ENCODE data around the gene STT3B.

Gene STT3B

DNA sequence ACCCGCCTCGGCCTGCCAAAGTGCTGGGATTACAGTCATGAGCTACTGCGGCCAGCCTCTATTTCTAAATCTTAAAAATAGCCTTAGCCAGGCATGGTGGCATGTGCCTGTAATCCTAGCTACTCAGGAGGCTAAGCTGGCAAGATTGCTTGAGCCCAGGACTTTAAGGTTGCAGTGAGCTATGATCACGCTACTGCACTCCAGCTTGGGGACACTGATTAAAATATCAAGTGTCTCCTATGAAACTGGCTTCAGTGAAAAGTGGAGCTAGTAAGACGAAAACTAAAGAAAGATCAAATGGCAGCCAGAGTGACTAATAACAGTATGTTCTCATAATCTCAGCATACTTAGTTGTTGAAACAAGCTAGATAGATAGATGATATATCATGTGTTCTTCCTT lies 112.5 kb downstream of the STT3B start:
- Histone ChIP-seq H3K4me1 (ENCODE audit: control insufficient read depth, insufficient read depth, low read length) (no peaks in the 10 kb centered on the region), H3K9me3 (ENCODE audit: control insufficient read depth in 2 of 2, low read length in 2 of 2) (no peaks in the 10 kb centered on the region), H3K9ac (ENCODE audit: low read length in 2 of 2) (no peak overlapping the region), H3K27me3 (ENCODE audit: control insufficient read depth in 1 of 2, insufficient read depth in 2 of 2, low read length in 2 of 2) (no peaks in the 10 kb centered on the region), H3K4me3 (ENCODE audit: low read length in 2 of 2) (no peak overlapping the region), H3K27ac (ENCODE audit: low read length) (no peak overlapping the region), H3K36me3 (ENCODE audit: control insufficient read depth in 2 of 2, insufficient read depth in 2 of 2, low read length in 2 of 2) (peaks cover 0 to 4% of the 10 kb centered on the region in 2 donors)

DNA sequence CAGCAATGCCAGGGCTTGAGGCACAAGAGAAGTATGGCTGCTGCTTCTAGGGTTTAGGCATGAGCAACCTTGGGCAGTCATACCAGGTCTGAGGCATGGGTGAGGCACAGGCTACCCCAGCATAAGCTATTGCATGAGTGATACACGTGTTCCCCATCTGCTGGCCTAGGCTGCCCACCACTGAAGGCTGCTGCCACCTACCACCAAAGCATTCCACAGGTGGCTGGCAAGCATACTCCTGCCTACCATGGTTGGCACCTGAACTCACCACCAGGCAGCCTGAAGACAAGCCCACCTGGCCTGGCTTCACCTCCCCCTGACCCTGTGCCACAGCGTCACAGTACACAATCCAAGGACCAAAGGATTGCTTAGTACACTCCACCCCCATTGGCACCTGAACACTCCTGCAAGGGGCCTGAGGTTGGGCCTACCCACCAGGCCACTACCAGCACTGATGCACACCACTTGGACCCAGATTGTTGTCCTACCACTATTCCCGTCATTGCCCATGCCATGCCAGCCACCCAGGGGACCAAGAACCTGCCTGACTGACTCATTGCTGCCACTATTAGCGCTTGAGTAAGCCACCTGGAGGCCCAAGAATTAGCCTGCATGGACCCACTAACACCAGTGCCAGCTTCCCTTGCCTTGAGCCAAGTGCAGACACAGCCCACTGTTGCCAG lies 115.7 kb downstream of the STT3B start:
- H3K4me3 ChIP-seq (ENCODE audit: low read length in 2 of 2), result no peak overlapping the region

DNA sequence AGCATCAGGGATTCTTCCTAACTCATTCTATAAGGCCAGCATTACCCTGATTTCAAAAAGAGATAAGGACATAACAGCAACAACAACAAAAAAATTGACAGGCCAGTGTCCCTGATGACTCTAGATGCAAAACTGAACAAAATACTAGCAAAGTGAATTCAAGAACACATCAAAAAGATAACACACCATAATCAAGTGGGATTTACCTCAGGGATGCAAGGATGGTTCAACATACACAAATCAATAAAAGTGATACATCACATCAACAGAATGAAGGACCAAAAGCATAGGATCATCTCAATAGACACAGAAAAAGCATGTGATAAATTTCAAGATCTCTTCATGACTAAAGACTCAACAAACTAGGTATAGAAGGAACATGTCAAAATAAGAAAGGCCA lies 119.6 kb downstream of the STT3B start:
- H3K27ac ChIP-seq (ENCODE audit: low read length), result no peak overlapping the region
- H3K9me3 ChIP-seq (ENCODE audit: control insufficient read depth in 2 of 2, low read length in 2 of 2), result peaks cover 9 to 14% of the 10 kb centered on the region in 2 donors
- no peak overlapping the region for H3K4me3 ChIP-seq (ENCODE audit: low read length in 2 of 2)

More for the DNA sequence above, 115.7 kb downstream of the STT3B start:
- Histone ChIP-seq H3K4me1 (ENCODE audit: control insufficient read depth, insufficient read depth, low read length) (no peaks in the 10 kb centered on the region), H3K27me3 (ENCODE audit: control insufficient read depth in 1 of 2, insufficient read depth in 2 of 2, low read length in 2 of 2) (no peaks in the 10 kb centered on the region), H3K9ac (ENCODE audit: low read length in 2 of 2) (no peak overlapping the region), H3K9me3 (ENCODE audit: control insufficient read depth in 2 of 2, low read length in 2 of 2) (peaks cover 1 to 2% of the 10 kb centered on the region in 2 donors), H3K36me3 (ENCODE audit: control insufficient read depth in 2 of 2, insufficient read depth in 2 of 2, low read length in 2 of 2) (peaks cover 0 to 4% of the 10 kb centered on the region in 2 donors), H3K27ac (ENCODE audit: low read length) (no peak overlapping the region)

DNA sequence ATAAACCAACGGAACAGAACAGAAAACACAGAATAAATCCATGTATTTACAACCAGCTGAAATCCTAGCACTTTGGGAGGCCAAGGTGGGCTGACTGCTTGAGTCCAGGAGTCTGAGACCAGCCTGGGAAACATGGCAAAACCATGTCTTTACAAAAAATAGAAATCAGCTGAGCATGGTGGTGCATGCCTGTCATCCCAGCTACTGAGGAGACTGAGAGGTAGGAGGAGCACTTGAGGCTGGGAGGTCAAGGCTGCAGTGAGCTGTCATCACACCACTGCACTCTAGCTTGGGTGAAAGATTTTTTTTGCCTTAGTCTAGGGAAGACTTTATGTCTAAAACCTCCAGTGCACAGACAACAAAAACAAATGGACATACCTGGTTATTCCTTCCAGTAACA lies 120.7 kb downstream of the STT3B start:
- Histone ChIP-seq H3K9me3 (ENCODE audit: control insufficient read depth in 2 of 2, low read length in 2 of 2) (peaks cover 9 to 14% of the 10 kb centered on the region in 2 donors), H3K27ac (ENCODE audit: low read length) (no peak overlapping the region), H3K4me1 (ENCODE audit: control insufficient read depth, insufficient read depth, low read length) (no peaks in the 10 kb centered on the region), H3K36me3 (ENCODE audit: control insufficient read depth in 2 of 2, insufficient read depth in 2 of 2, low read length in 2 of 2) (no peaks in the 10 kb centered on the region), H3K9ac (ENCODE audit: low read length in 2 of 2) (no peak overlapping the region), H3K27me3 (ENCODE audit: control insufficient read depth in 1 of 2, insufficient read depth in 2 of 2, low read length in 2 of 2) (no peaks in the 10 kb centered on the region), H3K4me3 (ENCODE audit: low read length in 2 of 2) (no peak overlapping the region)

More for the DNA sequence above, 119.6 kb downstream of the STT3B start:
- H3K9ac ChIP-seq (ENCODE audit: low read length in 2 of 2), result no peak overlapping the region
- no peaks in the 10 kb centered on the region for H3K27me3 ChIP-seq (ENCODE audit: control insufficient read depth in 1 of 2, insufficient read depth in 2 of 2, low read length in 2 of 2)
- no peaks in the 10 kb centered on the region for H3K36me3 ChIP-seq (ENCODE audit: control insufficient read depth in 2 of 2, insufficient read depth in 2 of 2, low read length in 2 of 2)
- H3K4me1 ChIP-seq (ENCODE audit: control insufficient read depth, insufficient read depth, low read length), result no peaks in the 10 kb centered on the region

DNA sequence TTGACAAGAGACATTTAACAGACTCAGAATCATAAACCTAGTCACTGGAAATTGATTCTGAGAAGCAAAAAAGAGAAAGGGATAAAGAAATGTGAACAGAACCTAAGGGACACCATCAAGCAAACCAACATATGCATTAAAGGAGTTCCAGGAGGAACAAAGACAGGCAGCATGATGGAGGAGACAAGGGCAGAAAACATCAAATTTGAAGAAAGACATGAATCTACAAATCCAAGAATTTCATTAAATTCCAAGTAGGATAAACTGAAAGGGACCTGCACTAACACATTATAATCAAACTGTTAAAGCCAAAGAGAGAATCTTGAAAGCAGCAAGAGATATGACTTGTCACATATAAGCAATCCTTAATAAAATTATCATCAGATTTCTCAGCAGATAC lies 122.3 kb downstream of the STT3B start:
- Histone ChIP-seq H3K27me3 (ENCODE audit: control insufficient read depth in 1 of 2, insufficient read depth in 2 of 2, low read length in 2 of 2) (no peaks in the 10 kb centered on the region), H3K4me3 (ENCODE audit: low read length in 2 of 2) (no peak overlapping the region), H3K9me3 (ENCODE audit: control insufficient read depth in 2 of 2, low read length in 2 of 2) (peaks cover 9 to 14% of the 10 kb centered on the region in 2 donors), H3K27ac (ENCODE audit: low read length) (no peak overlapping the region), H3K4me1 (ENCODE audit: control insufficient read depth, insufficient read depth, low read length) (no peaks in the 10 kb centered on the region), H3K9ac (ENCODE audit: low read length in 2 of 2) (no peak overlapping the region), H3K36me3 (ENCODE audit: control insufficient read depth in 2 of 2, insufficient read depth in 2 of 2, low read length in 2 of 2) (no peaks in the 10 kb centered on the region)

- no peaks in the 10 kb centered on the region for H3K36me3 ChIP-seq (ENCODE audit: control insufficient read depth in 2 of 2, insufficient read depth in 2 of 2, low read length in 2 of 2)
- no peaks in the 10 kb centered on the region for H3K4me1 ChIP-seq (ENCODE audit: control insufficient read depth, insufficient read depth, low read length)
- peaks cover 5 to 7% of the 10 kb centered on the region in 2 donors for H3K9me3 ChIP-seq (ENCODE audit: control insufficient read depth in 2 of 2, low read length in 2 of 2)
- no peak overlapping the region for H3K27ac ChIP-seq (ENCODE audit: low read length)
- no peak overlapping the region for H3K9ac ChIP-seq (ENCODE audit: low read length in 2 of 2)
- H3K27me3 ChIP-seq (ENCODE audit: control insufficient read depth in 1 of 2, insufficient read depth in 2 of 2, low read length in 2 of 2), result no peaks in the 10 kb centered on the region
- H3K4me3 ChIP-seq (ENCODE audit: low read length in 2 of 2), result no peak overlapping the region
These were observed 126.5 kb downstream of the STT3B start for GRCh38 chr3:31659246-31659645.

DNA sequence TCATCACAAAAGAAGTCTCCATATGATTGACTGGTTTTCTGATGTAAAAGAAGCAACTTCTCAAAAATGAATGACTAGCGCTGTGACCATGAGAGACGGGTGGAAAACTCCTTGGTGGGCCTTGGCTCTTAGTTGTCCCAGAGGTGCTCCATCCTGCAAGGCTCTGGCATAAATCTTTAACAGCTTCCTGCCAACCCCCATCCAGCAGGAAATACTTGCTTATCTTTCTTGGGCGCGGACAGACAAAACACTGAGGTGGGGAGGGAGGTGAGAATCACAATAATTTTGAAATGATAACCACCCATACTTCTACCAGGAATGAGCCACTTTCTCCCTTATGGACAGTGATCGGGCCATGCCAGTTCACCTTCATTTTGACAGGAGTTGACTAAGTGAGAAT lies 128.6 kb downstream of the STT3B start:
- no peak overlapping the region for H3K9ac ChIP-seq (ENCODE audit: low read length in 2 of 2)
- H3K4me3 ChIP-seq (ENCODE audit: low read length in 2 of 2), result no peak overlapping the region
- H3K27ac ChIP-seq (ENCODE audit: low read length), result no peak overlapping the region
- H3K36me3 ChIP-seq (ENCODE audit: control insufficient read depth in 2 of 2, insufficient read depth in 2 of 2, low read length in 2 of 2), result no peaks in the 10 kb centered on the region
- H3K9me3 ChIP-seq (ENCODE audit: control insufficient read depth in 2 of 2, low read length in 2 of 2), result no peaks in the 10 kb centered on the region
- H3K4me1 ChIP-seq (ENCODE audit: control insufficient read depth, insufficient read depth, low read length), result no peaks in the 10 kb centered on the region
- H3K27me3 ChIP-seq (ENCODE audit: control insufficient read depth in 1 of 2, insufficient read depth in 2 of 2, low read length in 2 of 2), result no peaks in the 10 kb centered on the region

DNA sequence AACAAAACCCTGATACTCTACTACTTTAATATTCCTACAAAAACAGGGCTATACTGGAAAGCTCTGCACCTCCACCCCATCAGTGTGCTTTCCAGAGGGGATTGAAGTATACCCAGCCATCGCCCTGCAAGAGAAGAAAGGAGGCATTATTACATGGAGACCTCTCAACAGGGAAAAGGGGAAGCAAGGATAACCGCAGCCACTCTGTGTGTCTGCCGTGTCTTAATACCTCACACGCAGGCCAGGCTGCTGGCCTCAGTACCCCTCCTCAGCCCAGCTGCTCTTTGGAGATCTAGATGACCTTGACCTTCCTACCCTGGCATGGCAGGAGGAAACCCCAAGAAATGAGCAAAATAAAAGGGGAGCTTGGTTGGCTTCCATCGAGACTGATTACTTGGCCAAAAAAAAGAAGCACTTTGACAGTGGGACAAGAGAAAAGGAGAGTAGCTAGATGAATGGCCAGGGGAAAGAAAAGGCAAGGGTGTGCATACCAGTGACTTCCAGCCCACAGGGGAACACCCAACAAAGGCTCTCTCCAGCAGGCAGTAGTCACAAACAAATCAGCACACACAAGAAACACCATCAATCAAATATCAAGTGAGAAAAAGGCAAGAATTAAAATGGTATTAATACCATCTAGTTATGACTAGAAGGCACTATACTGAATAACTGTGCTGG lies 129.4 kb downstream of the STT3B start:
- Histone ChIP-seq H3K36me3 (ENCODE audit: control insufficient read depth in 2 of 2, insufficient read depth in 2 of 2, low read length in 2 of 2) (no peaks in the 10 kb centered on the region), H3K9ac (ENCODE audit: low read length in 2 of 2) (no peak overlapping the region), H3K4me1 (ENCODE audit: control insufficient read depth, insufficient read depth, low read length) (no peaks in the 10 kb centered on the region), H3K9me3 (ENCODE audit: control insufficient read depth in 2 of 2, low read length in 2 of 2) (no peaks in the 10 kb centered on the region), H3K27ac (ENCODE audit: low read length) (no peak overlapping the region), H3K27me3 (ENCODE audit: control insufficient read depth in 1 of 2, insufficient read depth in 2 of 2, low read length in 2 of 2) (no peaks in the 10 kb centered on the region), H3K4me3 (ENCODE audit: low read length in 2 of 2) (no peak overlapping the region)

DNA sequence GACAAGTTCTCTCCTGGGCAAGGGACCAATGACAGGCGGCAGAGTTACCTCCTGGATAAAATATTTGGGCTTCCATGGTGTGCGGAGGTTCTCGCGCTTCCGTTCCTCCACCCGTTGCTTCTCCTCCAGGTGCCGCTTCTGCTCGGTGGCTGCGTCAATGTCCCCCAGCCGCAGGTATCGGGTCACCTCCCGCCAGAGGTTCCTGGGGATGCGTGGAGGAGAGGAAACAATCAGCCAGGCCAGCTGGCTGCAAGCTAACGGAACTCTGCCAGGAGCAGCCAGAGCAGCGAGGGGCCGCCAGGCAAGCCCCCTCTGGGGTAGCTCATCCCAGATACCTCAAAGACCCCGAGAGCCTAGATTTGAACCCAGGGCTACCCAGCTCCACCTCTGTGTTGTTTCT lies 131.3 kb downstream of the STT3B start:
- H3K27me3 ChIP-seq (ENCODE audit: control insufficient read depth in 1 of 2, insufficient read depth in 2 of 2, low read length in 2 of 2), result no peaks in the 10 kb centered on the region

GRCh38 chr3:31667582-31667981 lies 134.9 kb downstream of the STT3B start:
- no peak overlapping the region for H3K4me3 ChIP-seq (ENCODE audit: low read length in 2 of 2)
- H3K4me1 ChIP-seq (ENCODE audit: control insufficient read depth, insufficient read depth, low read length), result peaks cover 3% of the 10 kb centered on the region
- no peak overlapping the region for H3K9ac ChIP-seq (ENCODE audit: low read length in 2 of 2)
- no peaks in the 10 kb centered on the region for H3K36me3 ChIP-seq (ENCODE audit: control insufficient read depth in 2 of 2, insufficient read depth in 2 of 2, low read length in 2 of 2)
- H3K27me3 ChIP-seq (ENCODE audit: control insufficient read depth in 1 of 2, insufficient read depth in 2 of 2, low read length in 2 of 2), result no peaks in the 10 kb centered on the region
- H3K27ac ChIP-seq (ENCODE audit: low read length), result no peak overlapping the region
- no peaks in the 10 kb centered on the region for H3K9me3 ChIP-seq (ENCODE audit: control insufficient read depth in 2 of 2, low read length in 2 of 2)

More for the DNA sequence above, 131.3 kb downstream of the STT3B start:
- no peaks in the 10 kb centered on the region for H3K36me3 ChIP-seq (ENCODE audit: control insufficient read depth in 2 of 2, insufficient read depth in 2 of 2, low read length in 2 of 2)
- no peaks in the 10 kb centered on the region for H3K9me3 ChIP-seq (ENCODE audit: control insufficient read depth in 2 of 2, low read length in 2 of 2)
- no peaks in the 10 kb centered on the region for H3K4me1 ChIP-seq (ENCODE audit: control insufficient read depth, insufficient read depth, low read length)
- H3K9ac ChIP-seq (ENCODE audit: low read length in 2 of 2), result no peak overlapping the region
- no peak overlapping the region for H3K27ac ChIP-seq (ENCODE audit: low read length)
- H3K4me3 ChIP-seq (ENCODE audit: low read length in 2 of 2), result no peak overlapping the region

DNA sequence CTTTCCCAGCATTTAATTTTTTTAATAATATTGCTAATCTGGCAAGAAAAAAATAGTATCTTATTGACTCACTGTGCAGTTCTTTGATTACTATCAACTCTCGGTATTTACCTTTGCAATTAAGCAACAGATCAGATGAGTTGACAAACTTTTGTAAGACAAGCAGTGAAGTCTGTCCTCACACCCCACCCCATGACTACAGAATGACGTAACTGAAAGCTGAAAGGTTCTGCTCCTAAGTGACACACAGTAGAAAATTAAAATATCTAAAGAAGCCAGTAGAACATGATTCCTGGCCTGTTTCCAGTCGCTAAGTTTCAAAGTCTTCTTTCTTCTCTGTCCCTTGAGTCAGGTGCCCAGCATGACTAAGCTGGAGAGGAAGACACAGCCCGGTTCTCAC lies 135.5 kb downstream of the STT3B start:
- no peak overlapping the region for H3K27ac ChIP-seq (ENCODE audit: low read length)
- peaks cover 3% of the 10 kb centered on the region for H3K4me1 ChIP-seq (ENCODE audit: control insufficient read depth, insufficient read depth, low read length)
- no peak overlapping the region for H3K9ac ChIP-seq (ENCODE audit: low read length in 2 of 2)
- no peaks in the 10 kb centered on the region for H3K36me3 ChIP-seq (ENCODE audit: control insufficient read depth in 2 of 2, insufficient read depth in 2 of 2, low read length in 2 of 2)
- H3K27me3 ChIP-seq (ENCODE audit: control insufficient read depth in 1 of 2, insufficient read depth in 2 of 2, low read length in 2 of 2), result no peaks in the 10 kb centered on the region
- H3K4me3 ChIP-seq (ENCODE audit: low read length in 2 of 2), result no peak overlapping the region
- no peaks in the 10 kb centered on the region for H3K9me3 ChIP-seq (ENCODE audit: control insufficient read depth in 2 of 2, low read length in 2 of 2)
